ENCODE data around the gene CCL14. TPM values are rescaled to one million over a fixed set of nuclear protein-coding genes. Genes with fewer than 3 reads are reported as not detected.

Gene CCL14
- total and polyA plus RNA-seq, 2 donors (not counting 1 experiment from before 2014, with no cell fraction given): not detected

- Histone ChIP-seq H3K27me3 (ENCODE audit: control insufficient read depth, insufficient read depth, low read length) (peaks cover 2% of the 10 kb centered on the region), H3K27ac (ENCODE audit: insufficient read depth, low read length) (no peak overlapping the region), H2AFZ (ENCODE audit: low read length) (no peak overlapping the region), H3K79me2 (ENCODE audit: control insufficient read depth, insufficient read depth, low read length) (no peaks in the 10 kb centered on the region), H3K9ac (ENCODE audit: insufficient read depth, low read length) (no peak overlapping the region), H3K4me2 (ENCODE audit: extremely low read depth, insufficient read depth, low read length) (no peak overlapping the region), H3K4me3 (replicated peaks in 1 of 4; ENCODE audit: control extremely low read depth in 1 of 4, insufficient read depth in 1 of 4, low read depth in 3 of 4, low read length in 4 of 4) (no peak overlapping the region), H3K4me1 (ENCODE audit: control insufficient read depth, extremely low read depth, insufficient read depth, low read length) (no peaks in the 10 kb centered on the region), H3K36me3 (ENCODE audit: control insufficient read depth, insufficient read depth, low read length) (no peaks in the 10 kb centered on the region), H4K20me1 (ENCODE audit: control insufficient read depth, extremely low read depth, insufficient read depth, low read length) (no peaks in the 10 kb centered on the region), H3K9me3 (ENCODE audit: control insufficient read depth, insufficient read depth, low read depth, low read length) (no peaks in the 10 kb centered on the region)
- DNase-seq (ENCODE audit: low read depth in 2 of 2): no peak
- no peak for TF ChIP-seq CTCF (conservative IDR thresholded peaks at IDR 0.05 in 1 of 2, IDR thresholded peaks at IDR 0.05 in 1 of 2; ENCODE audit: low read depth in 1 of 2, low read length in 2 of 2)
- TF ChIP-seq EZH2 (IDR thresholded peaks at IDR 0.05; ENCODE audit: low read length, missing control alignments): no peak
These were observed 17.9 kb downstream of the CCL14 start for GRCh38 chr17:35968520-35969054.

- H3K4me2 ChIP-seq (ENCODE audit: extremely low read depth, insufficient read depth, low read length): no peak overlapping the region
- no peak for TF ChIP-seq EZH2 (IDR thresholded peaks at IDR 0.05; ENCODE audit: low read length, missing control alignments)
- peaks cover 2% of the 10 kb centered on the region for H3K27me3 ChIP-seq (ENCODE audit: control insufficient read depth, insufficient read depth, low read length)
- H3K79me2 ChIP-seq (ENCODE audit: control insufficient read depth, insufficient read depth, low read length): no peaks in the 10 kb centered on the region
- no peak overlapping the region for H3K27ac ChIP-seq (ENCODE audit: insufficient read depth, low read length)
- H3K4me1 ChIP-seq (ENCODE audit: control insufficient read depth, extremely low read depth, insufficient read depth, low read length): no peaks in the 10 kb centered on the region
- no peak overlapping the region for H2AFZ ChIP-seq (ENCODE audit: low read length)
- H4K20me1 ChIP-seq (ENCODE audit: control insufficient read depth, extremely low read depth, insufficient read depth, low read length): no peaks in the 10 kb centered on the region
- no peaks in the 10 kb centered on the region for H3K9me3 ChIP-seq (ENCODE audit: control insufficient read depth, insufficient read depth, low read depth, low read length)
- H3K9ac ChIP-seq (ENCODE audit: insufficient read depth, low read length): no peak overlapping the region
- H3K4me3 ChIP-seq (replicated peaks in 1 of 4; ENCODE audit: control extremely low read depth in 1 of 4, insufficient read depth in 1 of 4, low read depth in 3 of 4, low read length in 4 of 4): no peak overlapping the region
- no peaks in the 10 kb centered on the region for H3K36me3 ChIP-seq (ENCODE audit: control insufficient read depth, insufficient read depth, low read length)
- DNase-seq (ENCODE audit: low read depth in 2 of 2): no peak
These were observed 21.3 kb downstream of the CCL14 start for GRCh38 chr17:35965272-35965671.

- H3K9me3 ChIP-seq (ENCODE audit: control insufficient read depth, insufficient read depth, low read depth, low read length): no peaks in the 10 kb centered on the region
- no peak overlapping the region for H3K4me3 ChIP-seq (replicated peaks in 1 of 4; ENCODE audit: control extremely low read depth in 1 of 4, insufficient read depth in 1 of 4, low read depth in 3 of 4, low read length in 4 of 4)
- no peak for DNase-seq (ENCODE audit: low read depth in 2 of 2)
- no peak overlapping the region for H2AFZ ChIP-seq (ENCODE audit: low read length)
- H4K20me1 ChIP-seq (ENCODE audit: control insufficient read depth, extremely low read depth, insufficient read depth, low read length): no peaks in the 10 kb centered on the region
- H3K79me2 ChIP-seq (ENCODE audit: control insufficient read depth, insufficient read depth, low read length): no peaks in the 10 kb centered on the region
- no peak overlapping the region for H3K27ac ChIP-seq (ENCODE audit: insufficient read depth, low read length)
- no peak overlapping the region for H3K4me2 ChIP-seq (ENCODE audit: extremely low read depth, insufficient read depth, low read length)
- no peaks in the 10 kb centered on the region for H3K27me3 ChIP-seq (ENCODE audit: control insufficient read depth, insufficient read depth, low read length)
- H3K4me1 ChIP-seq (ENCODE audit: control insufficient read depth, extremely low read depth, insufficient read depth, low read length): no peaks in the 10 kb centered on the region
- TF ChIP-seq EZH2 (IDR thresholded peaks at IDR 0.05; ENCODE audit: low read length, missing control alignments) (no peak), CTCF (conservative IDR thresholded peaks at IDR 0.05 in 1 of 2, IDR thresholded peaks at IDR 0.05 in 1 of 2; ENCODE audit: low read depth in 1 of 2, low read length in 2 of 2) (no peak)
- no peak overlapping the region for H3K9ac ChIP-seq (ENCODE audit: insufficient read depth, low read length)
- no peaks in the 10 kb centered on the region for H3K36me3 ChIP-seq (ENCODE audit: control insufficient read depth, insufficient read depth, low read length)
These were observed 22.9 kb downstream of the CCL14 start for GRCh38 chr17:35963663-35964062.

All from fibroblast of lung (primary cell).